Measurements from ENCODE around the gene CRB3. TPM values are rescaled to one million over a fixed set of nuclear protein-coding genes. Genes with fewer than 3 reads are reported as not detected.

The CRB3 gene
- polyA plus RNA-seq, 4 donors, result 54.8 to 120 (median 94.8) TPM

DNA sequence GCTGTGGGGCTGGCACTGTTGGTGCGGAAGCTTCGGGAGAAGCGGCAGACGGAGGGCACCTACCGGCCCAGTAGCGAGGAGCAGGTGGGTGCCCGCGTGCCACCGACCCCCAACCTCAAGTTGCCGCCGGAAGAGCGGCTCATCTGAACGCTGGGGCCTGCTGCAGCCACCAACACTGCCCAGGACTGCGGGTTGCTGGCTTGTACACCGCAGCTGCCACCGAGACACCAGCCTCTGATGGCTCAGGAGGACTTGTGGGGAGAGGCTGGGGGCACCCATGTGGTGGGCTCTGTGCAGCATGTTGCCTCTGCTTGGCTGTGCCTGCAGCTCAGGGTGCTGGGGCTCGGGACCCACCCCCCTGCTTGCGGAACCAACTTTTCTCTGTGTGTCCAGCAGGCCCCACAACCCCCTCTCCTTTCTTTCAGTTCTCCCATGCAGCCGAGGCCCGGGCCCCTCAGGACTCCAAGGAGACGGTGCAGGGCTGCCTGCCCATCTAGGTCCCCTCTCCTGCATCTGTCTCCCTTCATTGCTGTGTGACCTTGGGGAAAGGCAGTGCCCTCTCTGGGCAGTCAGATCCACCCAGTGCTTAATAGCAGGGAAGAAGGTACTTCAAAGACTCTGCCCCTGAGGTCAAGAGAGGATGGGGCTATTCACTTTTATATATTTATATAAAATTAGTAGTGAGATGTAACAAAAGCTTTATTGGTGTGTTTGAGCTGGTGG is 2.6 kb downstream of the CRB3 start:
- no peaks in the 10 kb centered on the region for H3K9me3 ChIP-seq (ENCODE audit: control insufficient read depth in 2 of 2, insufficient read depth in 1 of 2, low read depth in 1 of 2, low read length in 1 of 2)
- 88 to 92% (median 91%) methylated on average over 21 of the region's 21 CpGs for WGBS, 3 donors
- peaks cover 0 to 5% (median 0%) of the 10 kb centered on the region in 3 donors for H3K4me1 ChIP-seq (ENCODE audit: control insufficient read depth in 3 of 3, insufficient read depth in 2 of 3, low read depth in 1 of 3, low read length in 2 of 3)
- no peak overlapping the region for H3K27ac ChIP-seq (ENCODE audit: low read depth in 1 of 3, low read length in 2 of 3)
- H3K4me3 ChIP-seq (ENCODE audit: low read depth in 1 of 3, low read length in 3 of 3), result no peak overlapping the region
- peaks cover 0 to 8% (median 0%) of the 10 kb centered on the region in 3 donors for H3K27me3 ChIP-seq (ENCODE audit: control insufficient read depth in 3 of 3, insufficient read depth in 3 of 3, low read length in 3 of 3)
- DNase-seq (no peak), FAIRE-seq (no peak)
- peaks cover 0 to 38% (median 7%) of the 10 kb centered on the region in 3 donors for H3K36me3 ChIP-seq (ENCODE audit: control insufficient read depth in 3 of 3, insufficient read depth in 2 of 3, low read depth in 1 of 3, low read length in 3 of 3)

GRCh38 chr19:6467384-6467783 is 3.3 kb downstream of the CRB3 start:
- no peaks in the 10 kb centered on the region for H3K9me3 ChIP-seq (ENCODE audit: control insufficient read depth in 2 of 2, insufficient read depth in 1 of 2, low read depth in 1 of 2, low read length in 1 of 2)
- FAIRE-seq (no peak), DNase-seq (no peak)
- peaks cover 0 to 8% (median 0%) of the 10 kb centered on the region in 3 donors for H3K27me3 ChIP-seq (ENCODE audit: control insufficient read depth in 3 of 3, insufficient read depth in 3 of 3, low read length in 3 of 3)
- H3K4me3 ChIP-seq (ENCODE audit: low read depth in 1 of 3, low read length in 3 of 3), result no peak overlapping the region
- H3K36me3 ChIP-seq (ENCODE audit: control insufficient read depth in 3 of 3, insufficient read depth in 2 of 3, low read depth in 1 of 3, low read length in 3 of 3), result peaks cover 0 to 38% (median 7%) of the 10 kb centered on the region in 3 donors
- H3K4me1 ChIP-seq (ENCODE audit: control insufficient read depth in 3 of 3, insufficient read depth in 2 of 3, low read depth in 1 of 3, low read length in 2 of 3), result peaks cover 0 to 5% (median 0%) of the 10 kb centered on the region in 3 donors
- 81 to 92% (median 86%) methylated on average over 8 of the region's 8 CpGs for WGBS, 3 donors
- H3K27ac ChIP-seq (ENCODE audit: low read depth in 1 of 3, low read length in 2 of 3), result no peak overlapping the region

DNA sequence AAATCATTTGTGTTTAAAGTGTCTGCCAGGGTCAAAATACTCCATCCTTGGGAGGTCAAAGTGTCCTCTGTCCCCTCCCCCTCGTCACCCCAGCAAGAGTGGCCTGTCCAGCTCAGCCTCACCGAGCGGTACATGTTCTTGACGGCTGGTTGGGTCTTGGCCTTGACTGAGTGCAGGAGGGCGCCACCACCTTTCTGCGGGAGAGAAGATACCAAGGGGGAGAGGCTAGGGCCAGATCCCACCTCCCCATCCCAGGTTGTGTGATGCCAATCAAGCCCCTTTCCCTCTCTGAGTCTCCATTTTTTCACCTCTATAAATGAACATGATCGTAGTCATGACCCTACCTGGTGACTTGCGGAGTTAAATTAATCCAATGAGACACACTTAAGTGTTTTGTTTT is 6.1 kb downstream of the CRB3 start:
- FAIRE-seq (no peak), DNase-seq (no peak)
- H3K36me3 ChIP-seq (ENCODE audit: control insufficient read depth in 3 of 3, insufficient read depth in 2 of 3, low read depth in 1 of 3, low read length in 3 of 3), result peaks cover 0 to 42% (median 7%) of the 10 kb centered on the region in 3 donors
- peaks cover 0 to 15% (median 0%) of the 10 kb centered on the region in 3 donors for H3K4me1 ChIP-seq (ENCODE audit: control insufficient read depth in 3 of 3, insufficient read depth in 2 of 3, low read depth in 1 of 3, low read length in 2 of 3)
- H3K27me3 ChIP-seq (ENCODE audit: control insufficient read depth in 3 of 3, insufficient read depth in 3 of 3, low read length in 3 of 3), result no peaks in the 10 kb centered on the region
- no peaks in the 10 kb centered on the region for H3K9me3 ChIP-seq (ENCODE audit: control insufficient read depth in 2 of 2, insufficient read depth in 1 of 2, low read depth in 1 of 2, low read length in 1 of 2)
- H3K27ac ChIP-seq (ENCODE audit: low read depth in 1 of 3, low read length in 2 of 3), result no peak overlapping the region
- WGBS, 3 donors, result 82 to 87% (median 84%) methylated on average over 8 of the region's 8 CpGs
- no peak overlapping the region for H3K4me3 ChIP-seq (ENCODE audit: low read depth in 1 of 3, low read length in 3 of 3)

DNA sequence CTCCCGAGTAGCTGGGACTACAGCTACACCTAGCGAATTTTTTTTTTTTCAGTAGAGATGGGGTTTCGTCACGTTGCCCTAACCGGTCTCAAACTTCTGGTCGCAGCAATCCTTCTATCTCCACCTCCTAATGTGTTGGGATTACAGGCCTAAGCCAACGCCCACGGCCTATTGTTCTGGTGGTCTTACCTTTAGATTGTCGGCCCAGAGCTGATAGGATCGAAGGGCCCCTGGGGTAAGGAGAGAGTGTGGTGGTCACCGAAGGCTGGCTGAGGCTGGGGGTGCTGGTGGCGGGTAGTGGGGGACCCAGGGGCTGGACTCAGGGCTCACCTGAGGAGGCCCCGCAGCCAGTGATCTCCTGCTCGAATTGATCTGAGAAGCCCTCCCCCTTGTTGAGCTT is 7.0 kb downstream of the CRB3 start:
- Histone ChIP-seq H3K36me3 (ENCODE audit: control insufficient read depth in 3 of 3, insufficient read depth in 2 of 3, low read depth in 1 of 3, low read length in 3 of 3) (peaks cover 0 to 34% (median 7%) of the 10 kb centered on the region in 3 donors), H3K27me3 (ENCODE audit: control insufficient read depth in 3 of 3, insufficient read depth in 3 of 3, low read length in 3 of 3) (peaks cover 0 to 2% (median 0%) of the 10 kb centered on the region in 3 donors), H3K4me3 (ENCODE audit: low read depth in 1 of 3, low read length in 3 of 3) (no peak overlapping the region), H3K4me1 (ENCODE audit: control insufficient read depth in 3 of 3, insufficient read depth in 2 of 3, low read depth in 1 of 3, low read length in 2 of 3) (peaks cover 0 to 18% (median 0%) of the 10 kb centered on the region in 3 donors), H3K9me3 (ENCODE audit: control insufficient read depth in 2 of 2, insufficient read depth in 1 of 2, low read depth in 1 of 2, low read length in 1 of 2) (peaks cover 0 to 1% of the 10 kb centered on the region in 2 donors), H3K27ac (ENCODE audit: low read depth in 1 of 3, low read length in 2 of 3) (no peak overlapping the region)
- FAIRE-seq (no peak), DNase-seq (no peak)
- 77 to 90% (median 84%) methylated on average over 14 of the region's 14 CpGs for WGBS, 3 donors

GRCh38 chr19:6472713-6473112 is 8.6 kb downstream of the CRB3 start:
- peaks cover 0 to 2% (median 0%) of the 10 kb centered on the region in 3 donors for H3K27me3 ChIP-seq (ENCODE audit: control insufficient read depth in 3 of 3, insufficient read depth in 3 of 3, low read length in 3 of 3)
- FAIRE-seq (no peak), DNase-seq (no peak)
- H3K4me3 ChIP-seq (ENCODE audit: low read depth in 1 of 3, low read length in 3 of 3), result no peak overlapping the region
- 44 to 70% (median 47%) methylated on average over 2 to 4 of the region's 4 CpGs for WGBS, 3 donors
- peaks cover 0 to 29% (median 0%) of the 10 kb centered on the region in 3 donors for H3K4me1 ChIP-seq (ENCODE audit: control insufficient read depth in 3 of 3, insufficient read depth in 2 of 3, low read depth in 1 of 3, low read length in 2 of 3)
- H3K36me3 ChIP-seq (ENCODE audit: control insufficient read depth in 3 of 3, insufficient read depth in 2 of 3, low read depth in 1 of 3, low read length in 3 of 3), result peaks cover 0 to 18% (median 3%) of the 10 kb centered on the region in 3 donors
- peaks cover 0 to 4% of the 10 kb centered on the region in 2 donors for H3K9me3 ChIP-seq (ENCODE audit: control insufficient read depth in 2 of 2, insufficient read depth in 1 of 2, low read depth in 1 of 2, low read length in 1 of 2)
- H3K27ac ChIP-seq (ENCODE audit: low read depth in 1 of 3, low read length in 2 of 3), result peak overlapping the region in 1 of 3 donors; percentile 37

DNA sequence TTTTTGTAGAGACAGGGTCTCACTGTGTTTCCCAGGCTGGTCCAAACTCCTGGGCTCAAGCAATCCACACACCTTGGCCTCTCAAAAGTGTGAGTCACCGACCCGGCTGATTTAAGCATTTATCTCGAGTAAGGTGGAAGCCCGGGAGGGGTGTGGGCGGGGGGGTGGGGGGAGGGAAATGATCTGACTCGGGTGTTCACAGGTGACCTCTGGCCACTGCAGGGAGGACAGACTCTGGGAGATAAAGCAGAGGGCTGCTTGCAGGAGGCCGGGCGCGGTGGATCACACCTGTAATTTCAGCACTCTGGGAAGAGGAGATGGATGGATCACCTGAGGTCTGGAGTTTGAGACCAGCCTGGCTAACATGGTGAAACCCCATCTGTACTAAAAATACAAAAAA is 9.6 kb downstream of the CRB3 start:
- peaks cover 0 to 29% (median 0%) of the 10 kb centered on the region in 3 donors for H3K4me1 ChIP-seq (ENCODE audit: control insufficient read depth in 3 of 3, insufficient read depth in 2 of 3, low read depth in 1 of 3, low read length in 2 of 3)
- peaks cover 0 to 9% (median 0%) of the 10 kb centered on the region in 3 donors for H3K36me3 ChIP-seq (ENCODE audit: control insufficient read depth in 3 of 3, insufficient read depth in 2 of 3, low read depth in 1 of 3, low read length in 3 of 3)
- H3K9me3 ChIP-seq (ENCODE audit: control insufficient read depth in 2 of 2, insufficient read depth in 1 of 2, low read depth in 1 of 2, low read length in 1 of 2), result peaks cover 0 to 8% of the 10 kb centered on the region in 2 donors
- 14 to 46% (median 23%) methylated on average over 9 of the region's 9 CpGs for WGBS, 3 donors
- peaks cover 0 to 2% (median 0%) of the 10 kb centered on the region in 3 donors for H3K27me3 ChIP-seq (ENCODE audit: control insufficient read depth in 3 of 3, insufficient read depth in 3 of 3, low read length in 3 of 3)
- no peak overlapping the region for H3K4me3 ChIP-seq (ENCODE audit: low read depth in 1 of 3, low read length in 3 of 3)
- peak overlapping the region in 1 of 3 donors; percentile 38 for H3K27ac ChIP-seq (ENCODE audit: low read depth in 1 of 3, low read length in 2 of 3)
- FAIRE-seq (no peak), DNase-seq (peak; percentile 63 to 92)

DNA sequence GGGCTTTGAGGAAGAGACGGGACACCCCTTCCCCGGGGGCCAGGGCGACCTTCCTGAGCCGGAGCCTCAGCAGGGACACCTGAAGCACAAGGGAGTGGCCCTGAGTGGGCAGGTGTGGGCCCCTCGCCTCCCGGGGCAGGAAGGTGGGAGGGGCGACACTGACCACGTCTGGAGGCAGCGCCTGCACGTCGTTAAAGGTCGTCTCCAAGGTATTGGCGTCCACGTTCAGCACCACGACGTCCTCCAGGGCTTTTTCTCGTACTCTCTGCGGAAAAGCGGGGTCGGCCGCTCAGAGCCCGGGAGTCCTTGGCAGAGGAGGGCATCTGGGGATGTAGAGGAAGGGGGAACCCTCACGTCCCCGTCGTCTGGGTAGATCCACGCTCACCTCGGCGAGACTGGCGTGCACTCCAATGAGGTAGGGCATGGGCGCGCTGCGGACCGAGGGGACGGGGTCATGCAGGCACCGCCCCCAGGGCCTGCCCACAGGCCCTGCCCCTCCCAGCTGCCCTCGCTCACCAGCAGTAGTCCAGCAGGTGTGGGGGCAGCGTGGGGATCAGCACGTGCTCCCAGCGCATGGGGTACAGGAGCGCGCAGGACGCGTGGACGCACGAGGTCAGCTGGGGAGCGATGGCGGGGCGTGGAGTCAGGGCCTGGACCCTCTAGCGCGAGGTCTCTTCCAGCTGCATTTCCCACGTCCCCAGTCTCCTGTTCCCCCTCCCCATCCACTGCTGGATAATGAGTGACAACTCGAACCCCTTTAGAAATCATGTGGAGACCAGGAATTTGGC is 11.4 kb downstream of the CRB3 start:
- Histone ChIP-seq H3K36me3 (ENCODE audit: control insufficient read depth in 3 of 3, insufficient read depth in 2 of 3, low read depth in 1 of 3, low read length in 3 of 3) (peaks cover 0 to 4% (median 0%) of the 10 kb centered on the region in 3 donors), H3K27me3 (ENCODE audit: control insufficient read depth in 3 of 3, insufficient read depth in 3 of 3, low read length in 3 of 3) (peaks cover 0 to 2% (median 0%) of the 10 kb centered on the region in 3 donors), H3K9me3 (ENCODE audit: control insufficient read depth in 2 of 2, insufficient read depth in 1 of 2, low read depth in 1 of 2, low read length in 1 of 2) (peaks cover 0 to 14% of the 10 kb centered on the region in 2 donors), H3K4me1 (ENCODE audit: control insufficient read depth in 3 of 3, insufficient read depth in 2 of 3, low read depth in 1 of 3, low read length in 2 of 3) (peaks cover 0 to 29% (median 0%) of the 10 kb centered on the region in 3 donors), H3K27ac (ENCODE audit: low read depth in 1 of 3, low read length in 2 of 3) (peak overlapping the region in 1 of 3 donors; percentile 85), H3K4me3 (ENCODE audit: low read depth in 1 of 3, low read length in 3 of 3) (peak overlapping the region in 2 of 3 donors; percentile 27 to 41)
- 21 to 35% (median 22%) methylated on average over 52 of the region's 52 CpGs for WGBS, 3 donors
- FAIRE-seq (no peak), DNase-seq (peak; percentile 48 to 64)
